IgD-negative memory B cell (primary cell): ENCODE measurements around the gene KLHL15. TPM values are rescaled to one million over a fixed set of nuclear protein-coding genes. Genes with fewer than 3 reads are reported as not detected.

Source experiments
- H3K27ac Mint-ChIP-seq, 3 donors: one replicate each; pipeline ENCODE4 v1.8.0; 2020 to 2022; ENCODE audit warnings: mild to moderate bottlenecking in 3 of 3, mixed read lengths in 3 of 3, moderate library complexity in 1 of 3
- H3K27me3 Mint-ChIP-seq: one replicate; pipeline ENCODE4 v1.8.0; 2021; ENCODE audit warnings: mixed read lengths
- H3K36me3 Mint-ChIP-seq: one replicate; pipeline ENCODE4 v1.8.0; 2020; ENCODE audit warnings: mild to moderate bottlenecking, mixed read lengths
- H3K4me1 Mint-ChIP-seq, 3 donors: one replicate each; pipeline ENCODE4 v1.8.0; 2020 to 2022; ENCODE audit warnings: mixed read lengths in 3 of 3, mild to moderate bottlenecking in 1 of 3
- H3K4me3 Mint-ChIP-seq, 4 donors: one replicate each; pipeline ENCODE4 v1.8.0; 2020 to 2022; ENCODE audit warnings: mild to moderate bottlenecking in 4 of 4, mixed read lengths in 4 of 4, moderate library complexity in 3 of 4
- H3K9me3 Mint-ChIP-seq, 3 donors: one replicate each; pipeline ENCODE4 v1.8.0; 2020 to 2021; ENCODE audit warnings: mixed read lengths in 3 of 3, mild to moderate bottlenecking in 1 of 3
- polyA plus RNA-seq: library from polyadenylated mRNA; unstranded; fragments of 300-500 nt; fragmentation: Illumina TruSeq; gene quantifications from one replicate; pipeline ENCODE4 v1.2.3, GENCODE V29; 2021

Gene KLHL15
- polyA plus RNA-seq, 1 donor from 2014 or later = 1.6 TPM

DNA sequence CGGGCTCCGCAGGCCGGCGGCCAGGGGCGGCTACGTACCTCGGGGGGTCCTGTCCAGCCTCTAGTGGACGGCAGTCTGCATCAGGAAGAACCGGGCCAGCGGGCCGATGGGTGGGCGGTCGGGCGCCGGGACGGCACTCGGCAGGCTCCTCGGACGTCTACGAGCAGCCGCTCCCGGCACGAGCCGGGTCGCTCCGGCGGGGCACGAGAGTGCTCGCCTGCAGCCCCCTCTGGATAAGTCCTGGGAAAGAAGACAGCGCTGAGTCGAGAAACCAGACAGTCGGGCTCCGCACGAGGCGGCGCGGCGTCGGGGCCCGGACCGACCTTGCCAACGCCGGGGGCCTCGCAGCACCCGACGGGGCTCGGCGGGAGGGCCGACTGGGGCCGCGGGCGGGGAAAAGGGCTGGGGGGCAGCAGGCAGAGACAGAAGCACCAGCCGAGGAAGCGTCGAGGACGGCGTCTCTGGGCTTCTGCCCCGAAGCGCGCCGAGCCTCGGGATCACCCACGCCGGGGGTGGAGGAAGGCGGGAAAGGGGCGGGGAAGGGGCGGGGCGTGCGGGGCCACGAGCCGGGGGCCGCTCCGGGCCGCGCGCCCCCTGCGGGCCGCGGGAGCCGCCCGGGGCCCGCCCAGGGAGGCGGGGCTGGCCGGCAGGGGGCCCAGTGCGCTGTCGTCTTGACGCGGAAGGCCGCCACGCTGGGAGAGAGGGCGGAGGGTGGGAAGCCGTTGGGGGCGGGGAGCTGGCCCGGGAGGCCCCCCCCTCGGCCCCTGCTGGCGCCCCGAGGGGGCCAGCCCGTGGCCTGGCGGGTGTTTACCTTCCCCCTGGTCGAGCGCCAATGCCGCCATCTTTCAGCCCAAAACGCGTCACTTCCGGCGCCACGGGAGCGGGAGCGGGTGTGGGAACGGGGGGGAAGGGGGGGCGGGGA is 1.9 kb downstream of the KLHL15 start:
- Mint-ChIP-seq H3K36me3 (peaks cover 3% of the 10 kb centered on the region), H3K27me3 (peaks cover 2% of the 10 kb centered on the region), H3K27ac (peak overlapping the region in 2 of 3 donors; percentile 53 to 98), H3K4me3 (peak overlapping the region; percentile 86 to 93 (median 92)), H3K9me3 (no peaks in the 10 kb centered on the region), H3K4me1 (peaks cover 12 to 22% (median 12%) of the 10 kb centered on the region in 3 donors)

- Mint-ChIP-seq H3K36me3 (peaks cover 1% of the 10 kb centered on the region), H3K27ac (peak overlapping the region; percentile 50 to 98 (median 84)), H3K4me1 (peaks cover 14 to 29% (median 18%) of the 10 kb centered on the region in 3 donors), H3K9me3 (no peaks in the 10 kb centered on the region), H3K27me3 (peaks cover 2% of the 10 kb centered on the region), H3K4me3 (peak overlapping the region; percentile 86 to 93 (median 92))
Measured at GRCh38 chrX:24023972-24024669, 2.9 kb downstream of the KLHL15 start.

- H3K27ac Mint-ChIP-seq = peak overlapping the region in 1 of 3 donors; percentile 98
Measured at GRCh38 chrX:24023544-24023943, 3.4 kb downstream of the KLHL15 start.

GRCh38 chrX:24020306-24020876 is 6.6 kb downstream of the KLHL15 start:
- Mint-ChIP-seq H3K27me3 (peaks cover 2% of the 10 kb centered on the region), H3K4me3 (peak overlapping the region in 2 of 4 donors; percentile 28 to 67), H3K9me3 (no peaks in the 10 kb centered on the region), H3K36me3 (no peaks in the 10 kb centered on the region), H3K4me1 (peaks cover 16 to 29% (median 17%) of the 10 kb centered on the region in 3 donors), H3K27ac (no peak overlapping the region)

More at GRCh38 chrX:24023544-24023943, 3.4 kb downstream of the KLHL15 start:
- H3K9me3 Mint-ChIP-seq = no peaks in the 10 kb centered on the region
- peaks cover 14 to 29% (median 18%) of the 10 kb centered on the region in 3 donors for H3K4me1 Mint-ChIP-seq
- peaks cover 1% of the 10 kb centered on the region for H3K36me3 Mint-ChIP-seq
- peaks cover 2% of the 10 kb centered on the region for H3K27me3 Mint-ChIP-seq
- peak overlapping the region; percentile 86 to 93 (median 92) for H3K4me3 Mint-ChIP-seq

- peaks cover 2% of the 10 kb centered on the region for H3K36me3 Mint-ChIP-seq
- H3K4me3 Mint-ChIP-seq = no peak overlapping the region
- H3K27ac Mint-ChIP-seq = peak overlapping the region in 1 of 3 donors; percentile 19
- H3K4me1 Mint-ChIP-seq = peaks cover 20 to 29% (median 20%) of the 10 kb centered on the region in 3 donors
- no peaks in the 10 kb centered on the region for H3K9me3 Mint-ChIP-seq
- H3K27me3 Mint-ChIP-seq = peaks cover 5% of the 10 kb centered on the region
Measured at GRCh38 chrX:24019448-24019847, 7.5 kb downstream of the KLHL15 start.

DNA sequence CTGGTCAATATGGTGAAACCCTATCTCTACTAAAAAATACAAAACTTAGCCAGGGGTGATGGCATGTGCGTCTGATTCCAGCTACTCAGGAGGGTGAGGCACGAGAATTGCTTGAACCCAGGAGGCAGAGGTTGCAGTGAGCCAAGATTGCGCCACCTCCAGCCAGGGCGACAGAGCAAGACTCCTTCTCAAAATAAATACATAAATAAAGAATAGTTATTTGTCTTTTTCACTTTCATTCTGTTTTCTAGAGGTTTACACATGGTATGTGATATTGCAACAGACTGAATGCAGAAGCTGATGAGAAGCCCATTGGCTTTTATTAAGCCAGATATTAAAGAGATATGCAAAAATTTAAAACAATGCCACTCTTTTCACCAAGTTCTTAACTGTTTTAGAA is 8.2 kb downstream of the KLHL15 start:
- H3K36me3 Mint-ChIP-seq = peaks cover 2% of the 10 kb centered on the region
- H3K4me1 Mint-ChIP-seq = peaks cover 20 to 29% (median 22%) of the 10 kb centered on the region in 3 donors
- H3K4me3 Mint-ChIP-seq = no peak overlapping the region
- H3K27ac Mint-ChIP-seq = no peak overlapping the region
- H3K27me3 Mint-ChIP-seq = peaks cover 5% of the 10 kb centered on the region
- no peaks in the 10 kb centered on the region for H3K9me3 Mint-ChIP-seq

DNA sequence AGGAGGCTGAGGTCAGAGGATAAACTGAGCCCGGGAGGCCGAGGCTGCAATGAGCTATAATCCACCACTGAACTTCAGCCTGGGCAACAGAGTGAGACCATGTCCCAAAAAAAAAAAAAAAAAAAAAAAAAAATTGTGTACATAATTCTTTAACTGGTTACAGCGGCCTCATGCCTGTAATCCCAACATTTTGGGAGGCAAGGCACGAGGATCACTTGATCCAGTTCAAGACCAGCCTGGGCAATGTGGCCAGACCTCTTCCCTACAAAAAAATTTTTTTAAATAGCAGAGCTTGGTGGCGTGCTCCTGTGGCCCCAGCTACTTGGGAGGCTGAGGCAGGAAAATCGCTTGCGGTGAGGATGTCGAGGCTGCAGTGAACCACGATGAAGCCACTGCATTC is 9.3 kb downstream of the KLHL15 start:
- Mint-ChIP-seq H3K27ac (peak overlapping the region in 2 of 3 donors; percentile 50 to 59), H3K36me3 (peaks cover 2% of the 10 kb centered on the region), H3K27me3 (peaks cover 5% of the 10 kb centered on the region), H3K4me3 (no peak overlapping the region), H3K9me3 (no peaks in the 10 kb centered on the region), H3K4me1 (peaks cover 15 to 24% (median 15%) of the 10 kb centered on the region in 3 donors)

DNA sequence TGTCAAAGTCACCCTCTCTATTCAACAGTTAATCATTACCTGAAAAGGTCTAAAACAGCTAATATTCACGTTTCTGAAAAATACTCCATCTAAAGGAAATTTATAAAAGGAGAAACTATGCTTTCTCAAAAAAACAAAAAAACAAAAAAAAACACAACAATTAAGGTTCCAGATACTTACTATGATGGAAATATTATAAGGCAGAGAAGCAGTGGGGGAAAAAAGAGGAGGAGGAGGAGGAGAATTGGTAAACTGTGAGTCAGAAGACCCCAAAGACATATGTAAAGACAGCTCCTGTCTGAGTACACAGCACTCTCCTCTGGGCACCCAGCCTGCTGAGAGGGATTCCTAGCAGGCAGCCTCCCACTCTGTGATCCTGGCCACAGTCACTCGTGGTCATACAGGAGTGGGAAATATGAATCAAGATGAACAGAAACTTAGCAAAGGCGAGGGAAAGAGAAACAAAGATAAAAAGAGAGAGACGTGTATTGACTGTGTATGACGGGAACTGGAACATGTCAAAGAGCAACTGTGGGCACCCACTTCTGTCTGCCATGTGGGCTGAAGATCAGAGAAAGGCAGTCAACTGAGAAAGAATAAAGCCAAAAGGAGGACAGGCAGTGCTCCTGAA is 12.5 kb downstream of the KLHL15 start:
- H3K27me3 Mint-ChIP-seq = peaks cover 3% of the 10 kb centered on the region
- peaks cover 1 to 13% (median 6%) of the 10 kb centered on the region in 3 donors for H3K4me1 Mint-ChIP-seq
- H3K4me3 Mint-ChIP-seq = no peak overlapping the region
- H3K9me3 Mint-ChIP-seq = no peaks in the 10 kb centered on the region
- H3K36me3 Mint-ChIP-seq = peaks cover 2% of the 10 kb centered on the region
- peak overlapping the region in 1 of 3 donors; percentile 1 for H3K27ac Mint-ChIP-seq

GRCh38 chrX:24012266-24012665 is 14.7 kb downstream of the KLHL15 start:
- Mint-ChIP-seq H3K27me3 (peaks cover 3% of the 10 kb centered on the region), H3K9me3 (no peaks in the 10 kb centered on the region), H3K27ac (no peak overlapping the region), H3K4me3 (no peak overlapping the region), H3K36me3 (peaks cover 2% of the 10 kb centered on the region), H3K4me1 (peaks cover 0 to 11% (median 9%) of the 10 kb centered on the region in 3 donors)

DNA sequence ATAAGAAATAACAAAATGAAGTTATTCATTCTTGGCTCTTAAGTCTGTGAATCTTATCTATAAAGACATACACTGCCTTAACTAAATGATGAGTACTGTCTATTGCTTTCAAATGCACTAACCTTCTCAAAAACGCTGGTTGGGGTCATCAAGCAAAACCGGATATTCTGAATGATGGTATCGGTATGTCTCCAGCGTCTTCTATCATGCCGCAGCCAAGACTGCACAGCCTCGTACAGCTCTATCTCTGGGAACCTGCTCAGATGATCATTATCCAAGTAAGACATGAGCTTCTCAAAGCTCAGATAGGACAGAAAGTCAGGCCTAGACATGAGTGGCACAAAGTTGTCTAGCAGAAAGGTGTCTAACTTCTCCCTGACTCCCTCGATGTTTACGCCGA is 21.1 kb downstream of the KLHL15 start:
- no peaks in the 10 kb centered on the region for H3K27me3 Mint-ChIP-seq
- no peak overlapping the region for H3K27ac Mint-ChIP-seq
- H3K4me3 Mint-ChIP-seq = no peak overlapping the region
- H3K9me3 Mint-ChIP-seq = no peaks in the 10 kb centered on the region
- peaks cover 2% of the 10 kb centered on the region for H3K36me3 Mint-ChIP-seq
- H3K4me1 Mint-ChIP-seq = peaks cover 4 to 18% (median 12%) of the 10 kb centered on the region in 3 donors

GRCh38 chrX:24005028-24005427 is 22.0 kb downstream of the KLHL15 start:
- Mint-ChIP-seq H3K27ac (no peak overlapping the region), H3K9me3 (no peaks in the 10 kb centered on the region), H3K4me1 (peaks cover 1 to 18% (median 12%) of the 10 kb centered on the region in 3 donors), H3K27me3 (no peaks in the 10 kb centered on the region), H3K4me3 (no peak overlapping the region), H3K36me3 (peaks cover 2% of the 10 kb centered on the region)

- Mint-ChIP-seq H3K27ac (peak overlapping the region in 1 of 3 donors; percentile 59), H3K9me3 (no peaks in the 10 kb centered on the region), H3K36me3 (peaks cover 2% of the 10 kb centered on the region), H3K4me1 (peaks cover 0 to 13% (median 12%) of the 10 kb centered on the region in 3 donors), H3K4me3 (no peak overlapping the region), H3K27me3 (no peaks in the 10 kb centered on the region)
Measured at GRCh38 chrX:24002792-24003191, 24.2 kb downstream of the KLHL15 start.

DNA sequence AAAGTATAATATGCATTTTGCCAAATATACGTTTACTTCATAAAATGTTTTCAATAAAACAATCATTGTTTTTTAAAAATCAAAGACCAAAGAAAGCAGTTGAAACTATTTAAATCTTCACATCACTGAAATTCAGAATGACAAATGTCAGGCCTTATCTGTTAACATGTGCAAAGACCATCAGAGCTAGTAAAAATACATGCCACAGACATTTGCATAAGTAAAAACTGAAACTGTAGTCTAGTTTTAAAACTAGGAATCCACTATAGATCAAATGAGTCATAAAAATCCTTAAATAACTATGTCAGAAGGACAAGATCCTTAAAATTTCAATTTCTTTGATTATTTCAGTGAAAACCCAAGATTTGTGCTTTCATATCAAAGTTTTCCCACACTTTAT is 24.8 kb downstream of the KLHL15 start:
- H3K27me3 Mint-ChIP-seq = no peaks in the 10 kb centered on the region
- H3K4me3 Mint-ChIP-seq = no peak overlapping the region
- H3K9me3 Mint-ChIP-seq = no peaks in the 10 kb centered on the region
- H3K36me3 Mint-ChIP-seq = peaks cover 2% of the 10 kb centered on the region
- no peak overlapping the region for H3K27ac Mint-ChIP-seq
- peaks cover 0 to 13% (median 12%) of the 10 kb centered on the region in 3 donors for H3K4me1 Mint-ChIP-seq

- H3K27ac Mint-ChIP-seq = no peak overlapping the region
- no peaks in the 10 kb centered on the region for H3K9me3 Mint-ChIP-seq
- H3K4me3 Mint-ChIP-seq = no peak overlapping the region
- peaks cover 2% of the 10 kb centered on the region for H3K36me3 Mint-ChIP-seq
- H3K4me1 Mint-ChIP-seq = peaks cover 0 to 4% (median 4%) of the 10 kb centered on the region in 3 donors
- H3K27me3 Mint-ChIP-seq = no peaks in the 10 kb centered on the region
Measured at GRCh38 chrX:23999671-24000070, 27.3 kb downstream of the KLHL15 start.
